ENCODE data around the gene IQSEC1. TPM values are rescaled to one million over a fixed set of nuclear protein-coding genes. Genes with fewer than 3 reads are reported as not detected.

IQSEC1 gene
- total and polyA plus RNA-seq, 2 of the 8 experiments (the other 6 are each of a cell fraction or from before 2014, with no cell fraction given): 6.8 to 28.8 TPM

DNA sequence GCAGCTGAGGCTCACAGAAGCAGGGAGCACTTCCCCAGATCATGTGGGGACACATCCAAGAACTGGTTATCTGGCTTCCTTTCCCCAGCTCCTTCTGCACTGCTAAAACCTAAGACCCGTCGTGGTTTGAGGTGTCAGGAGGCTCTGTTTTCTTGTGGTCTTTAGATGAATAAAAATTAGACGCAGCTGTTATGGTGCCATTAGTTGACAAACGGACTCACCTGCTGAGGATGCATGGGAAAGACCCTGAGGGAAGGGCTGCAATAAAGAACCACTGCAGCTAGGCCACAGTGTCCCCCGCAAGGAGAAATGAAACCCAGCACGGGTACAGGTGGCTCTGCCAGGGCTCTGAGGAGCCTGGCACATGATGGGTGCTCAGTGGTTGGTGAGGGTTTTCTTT, 99.4 kb downstream of the IQSEC1 start:
- Histone ChIP-seq H2BK15ac (ENCODE audit: low read length) (no peak overlapping the region), H3K4ac (replicated peaks; ENCODE audit: insufficient read length, low read depth, low read length) (no peak overlapping the region), H4K5ac (ENCODE audit: insufficient read length, low read depth, low read length) (no peak overlapping the region), H3K14ac (ENCODE audit: insufficient read length) (no peak overlapping the region), H2AK5ac (ENCODE audit: low read depth, low read length) (no peak overlapping the region), H4K91ac (replicated peaks; ENCODE audit: insufficient read length, low read length) (no peak overlapping the region), H2BK20ac (ENCODE audit: low read length) (no peak overlapping the region), H3K27ac (ENCODE audit: low read depth, low read length) (no peak overlapping the region), H3K27me3 (replicated peaks in 1 of 4; ENCODE audit: control insufficient read depth in 3 of 4, extremely low read depth in 1 of 4, insufficient read depth in 3 of 4, low read length in 3 of 4) (peaks cover 0 to 1% (median 0%) of the 10 kb centered on the region in 4 experiments; a peak in 4 of 7 replicates), H2BK12ac (ENCODE audit: low read depth, low read length) (no peak overlapping the region), H3K79me1 (ENCODE audit: low read depth, low read length) (peaks cover 4% of the 10 kb centered on the region; the same call in 1 of the 2 replicates), H3K9ac (replicated peaks in 1 of 4; ENCODE audit: extremely low read depth in 1 of 4, low read depth in 3 of 4, low read length in 3 of 4) (no peak overlapping the region), H2BK120ac (replicated peaks; ENCODE audit: low read depth, low read length) (no peak overlapping the region), H3K4me2 (ENCODE audit: insufficient read depth in 1 of 2, low read depth in 2 of 2, low read length in 2 of 2) (no peak overlapping the region), H3K9me3 (ENCODE audit: insufficient read depth in 2 of 2, low read depth in 1 of 2, low read length in 1 of 2) (no peaks in the 10 kb centered on the region), H3K4me3 (ENCODE audit: extremely low read depth in 1 of 4, insufficient read depth in 2 of 4, low read depth in 3 of 4, low read length in 4 of 4) (no peak overlapping the region), H4K8ac (ENCODE audit: extremely low read depth, insufficient read depth, low read length) (no peak overlapping the region), H2AFZ (ENCODE audit: low read length) (no peak overlapping the region), H3K4me1 (replicated peaks in 1 of 4; ENCODE audit: control insufficient read depth in 3 of 4, insufficient read depth in 4 of 4, low read length in 3 of 4) (peaks cover 0 to 11% (median 10%) of the 10 kb centered on the region in 4 experiments; a peak in 6 of 7 replicates), H4K20me1 (replicated peaks in 1 of 2; ENCODE audit: control insufficient read depth in 1 of 2, insufficient read depth in 2 of 2, low read length in 2 of 2) (peaks cover 4% of the 10 kb centered on the region in 2 experiments), H3K79me2 (ENCODE audit: control insufficient read depth in 1 of 2, insufficient read depth in 2 of 2, low read length in 2 of 2) (no peaks in the 10 kb centered on the region), H3K23ac (ENCODE audit: insufficient read length) (no peak overlapping the region), H3K56ac (replicated peaks; ENCODE audit: insufficient read length, low read depth, low read length) (no peak overlapping the region), H3K36me3 (ENCODE audit: control insufficient read depth in 2 of 4, insufficient read depth in 4 of 4, low read length in 3 of 4) (no peaks in the 10 kb centered on the region), H3K18ac (ENCODE audit: extremely low read depth, low read length) (no peak overlapping the region), H3K23me2 (ENCODE audit: low read depth, low read length) (no peaks in the 10 kb centered on the region), H2BK5ac (ENCODE audit: low read depth, low read length) (no peak overlapping the region)
- POLR2A ChIA-PET (ENCODE audit: partially characterized antibody): interaction anchor here (1.0 to 1.4 kb wide), 2 partner anchors 19 to 21 kb away, joined by 3 read pairs; no protein-coding TSS in a partner anchor
- FAIRE-seq (no peak), DNase-seq (ENCODE audit: low read depth in 1 of 2, low spot score in 2 of 2) (no peak)
- CTCF ChIA-PET (ENCODE audit: partially characterized antibody): interaction anchor here (0.8 to 25.8 kb wide), 4 partner anchors 11 to 71 kb away, joined by 3 to 267 read pairs (median 4); no protein-coding TSS in a partner anchor
- WGBS, 2 experiments (ENCODE audit: extremely low coverage in 1 of 2, insufficient coverage in 1 of 2, insufficient read length in 1 of 2, insufficient replicate concordance in 2 of 2, low coverage in 1 of 2, low lambda C conversion rate in 2 of 2, missing lambda C conversion rate in 1 of 2): 71% methylated on average over 6 of the region's 6 CpGs; no CpG with 5 or more reads in 1 of the 2 experiments
- TF ChIP-seq BACH1 (IDR thresholded peaks at IDR 0.05; ENCODE audit: low read length) (no peak), CTBP2 (IDR thresholded peaks at IDR 0.05; ENCODE audit: borderline replicate concordance, insufficient read depth, insufficient read length, low read length) (no peak), RAD21 (IDR thresholded peaks at IDR 0.05 in 1 of 2, conservative IDR thresholded peaks at IDR 0.05 in 1 of 2; ENCODE audit: low read depth in 2 of 2, low read length in 2 of 2) (no peak), CREB1 (IDR thresholded peaks at IDR 0.05) (no peak), ZNF274 (IDR thresholded peaks at IDR 0.05; ENCODE audit: borderline replicate concordance, extremely low read depth, low read length) (no peak), SRF (IDR thresholded peaks at IDR 0.05; ENCODE audit: low read depth, low read length) (no peak), SIX5 (IDR thresholded peaks at IDR 0.05; ENCODE audit: low read depth, low read length) (no peak), NANOG (IDR thresholded peaks at IDR 0.05; ENCODE audit: insufficient read depth, low read depth, low read length, poor library complexity, severe bottlenecking) (no peak), POU5F1 (IDR thresholded peaks at IDR 0.05; ENCODE audit: low read depth, low read length) (no peak)
- TF ChIP-seq, protein P1, sequence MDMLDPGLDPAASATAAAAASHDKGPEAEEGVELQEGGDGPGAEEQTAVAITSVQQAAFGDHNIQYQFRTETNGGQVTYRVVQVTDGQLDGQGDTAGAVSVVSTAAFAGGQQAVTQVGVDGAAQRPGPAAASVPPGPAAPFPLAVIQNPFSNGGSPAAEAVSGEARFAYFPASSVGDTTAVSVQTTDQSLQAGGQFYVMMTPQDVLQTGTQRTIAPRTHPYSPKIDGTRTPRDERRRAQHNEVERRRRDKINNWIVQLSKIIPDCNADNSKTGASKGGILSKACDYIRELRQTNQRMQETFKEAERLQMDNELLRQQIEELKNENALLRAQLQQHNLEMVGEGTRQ (IDR thresholded peaks at IDR 0.05; ENCODE audit: low read length): no peak
- TF ChIP-seq, protein P2, sequence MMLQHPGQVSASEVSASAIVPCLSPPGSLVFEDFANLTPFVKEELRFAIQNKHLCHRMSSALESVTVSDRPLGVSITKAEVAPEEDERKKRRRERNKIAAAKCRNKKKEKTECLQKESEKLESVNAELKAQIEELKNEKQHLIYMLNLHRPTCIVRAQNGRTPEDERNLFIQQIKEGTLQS (IDR thresholded peaks at IDR 0.05; ENCODE audit: insufficient read depth, low read depth, low read length): no peak
- TF ChIP-seq, protein P3, sequence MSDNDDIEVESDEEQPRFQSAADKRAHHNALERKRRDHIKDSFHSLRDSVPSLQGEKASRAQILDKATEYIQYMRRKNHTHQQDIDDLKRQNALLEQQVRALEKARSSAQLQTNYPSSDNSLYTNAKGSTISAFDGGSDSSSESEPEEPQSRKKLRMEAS (IDR thresholded peaks at IDR 0.05): no peak
